Smooth muscle cell (in vitro differentiated cells): ENCODE results near the gene ASTN2. TPM values are rescaled to one million over a fixed set of nuclear protein-coding genes. Genes with fewer than 3 reads are reported as not detected.

Experiments
- DNase-seq: peaks from one replicate; lab custom pipeline; 2025; ENCODE audit not compliant: unreplicated experiment; lab: John Stamatoyannopoulos, UW
- H2AFZ ChIP-seq: fragments of 200-600 bp; sonication (generic); 2 replicates; pipeline ENCODE4 v1.6.0; 2016; ENCODE audit warnings: antibody characterized with exemption, low read depth, mild to moderate bottlenecking
- H3F3A ChIP-seq: fragments of 200-600 bp; sonication (generic); 2 replicates; pipeline ENCODE4 v1.6.0; 2017; ENCODE audit warnings: antibody characterized with exemption, low read depth
- H3K27ac ChIP-seq: fragments of 200-600 bp; sonication (generic); 2 replicates; pipeline ENCODE4 v1.5.1; 2016; ENCODE audit warnings: low read depth, mild to moderate bottlenecking
- H3K27me3 ChIP-seq: fragments of 200-600 bp; sonication (generic); 2 replicates; pipeline ENCODE4 v1.6.1; 2016; ENCODE audit warnings: low read depth, mild to moderate bottlenecking
- H3K36me3 ChIP-seq: fragments of 200-600 bp; sonication (generic); 2 replicates; pipeline ENCODE4 v1.5.1; 2016; ENCODE audit warnings: low read depth
- H3K4me1 ChIP-seq: fragments of 200-600 bp; sonication (generic); 2 replicates; pipeline ENCODE4 v1.5.1; 2016; ENCODE audit warnings: low read depth
- H3K4me2 ChIP-seq: fragments of 200-600 bp; sonication (generic); 2 replicates; pipeline ENCODE4 v1.6.0; 2016; ENCODE audit warnings: mild to moderate bottlenecking
- H3K4me3 ChIP-seq: fragments of 200-600 bp; sonication (generic); 2 replicates; pipeline ENCODE4 v1.5.1; 2016; ENCODE audit warnings: mild to moderate bottlenecking
- H3K79me2 ChIP-seq: fragments of 200-600 bp; sonication (generic); 2 replicates; pipeline ENCODE4 v1.6.0; 2016; ENCODE audit warnings: low read depth, mild to moderate bottlenecking
- H3K9ac ChIP-seq: fragments of 200-600 bp; sonication (generic); 2 replicates; pipeline ENCODE4 v1.6.0; 2016; ENCODE audit warnings: low read depth
- H3K9me3 ChIP-seq: fragments of 200-600 bp; sonication (generic); replicated peaks from 2 replicates; pipeline ENCODE4 v1.5.1; 2016; ENCODE audit warnings: low read depth
- H4K20me1 ChIP-seq: fragments of 200-600 bp; sonication (generic); 2 replicates; pipeline ENCODE4 v1.6.0; 2016; ENCODE audit warnings: low read depth
- WGBS: methylation state at CpG from one replicate; pipeline ENCODE4 v1.1.7; 2016; ENCODE audit warnings: low lambda C conversion rate; 5-methylcytosine and 5-hydroxymethylcytosine counted together
- polyA plus RNA-seq: library from polyadenylated mRNA; unstranded; fragments of >200 nt; fragmentation: Nextera tagmentation; extraction: Ambion mirVana; gene quantifications from 2 replicates; pipeline ENCODE4 v1.2.1, GENCODE V29; 2016
- total RNA-seq: library from RNA; depleted of rRNA; stranded (reverse); fragments of >200 nt; gene quantifications from 2 replicates; pipeline ENCODE4 v1.2.3, GENCODE V29; 2014
- TF ChIP-seq, protein P1 (sequence below): fragments of 200-600 bp; sonication (generic); IDR thresholded peaks from 2 replicates; pipeline ENCODE4 v1.5.1; 2017; ENCODE audit warnings: borderline replicate concordance, mild to moderate bottlenecking, antibody characterized with exemption; ENCODE audit not compliant: insufficient read depth, poor library complexity, severe bottlenecking

The ASTN2 gene
- total and polyA plus RNA-seq, 2 experiments from 2014 or later, result 6.5 to 6.7 TPM

- Histone ChIP-seq H2AFZ (no peak overlapping the region), H3K27me3 (no peaks in the 10 kb centered on the region), H3K4me2 (no peak overlapping the region), H4K20me1 (no peaks in the 10 kb centered on the region), H3K9me3 (no peaks in the 10 kb centered on the region), H3K4me1 (no peaks in the 10 kb centered on the region), H3K4me3 (no peak overlapping the region), H3K36me3 (no peaks in the 10 kb centered on the region), H3K79me2 (no peaks in the 10 kb centered on the region), H3K9ac (no peak overlapping the region), H3K27ac (no peak overlapping the region), H3F3A (peaks cover 19% of the 10 kb centered on the region)
- 45% methylated on average over 4 of the region's 4 CpGs for WGBS
- no peak for DNase-seq
- TF ChIP-seq, protein P1, sequence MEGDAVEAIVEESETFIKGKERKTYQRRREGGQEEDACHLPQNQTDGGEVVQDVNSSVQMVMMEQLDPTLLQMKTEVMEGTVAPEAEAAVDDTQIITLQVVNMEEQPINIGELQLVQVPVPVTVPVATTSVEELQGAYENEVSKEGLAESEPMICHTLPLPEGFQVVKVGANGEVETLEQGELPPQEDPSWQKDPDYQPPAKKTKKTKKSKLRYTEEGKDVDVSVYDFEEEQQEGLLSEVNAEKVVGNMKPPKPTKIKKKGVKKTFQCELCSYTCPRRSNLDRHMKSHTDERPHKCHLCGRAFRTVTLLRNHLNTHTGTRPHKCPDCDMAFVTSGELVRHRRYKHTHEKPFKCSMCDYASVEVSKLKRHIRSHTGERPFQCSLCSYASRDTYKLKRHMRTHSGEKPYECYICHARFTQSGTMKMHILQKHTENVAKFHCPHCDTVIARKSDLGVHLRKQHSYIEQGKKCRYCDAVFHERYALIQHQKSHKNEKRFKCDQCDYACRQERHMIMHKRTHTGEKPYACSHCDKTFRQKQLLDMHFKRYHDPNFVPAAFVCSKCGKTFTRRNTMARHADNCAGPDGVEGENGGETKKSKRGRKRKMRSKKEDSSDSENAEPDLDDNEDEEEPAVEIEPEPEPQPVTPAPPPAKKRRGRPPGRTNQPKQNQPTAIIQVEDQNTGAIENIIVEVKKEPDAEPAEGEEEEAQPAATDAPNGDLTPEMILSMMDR, result no peak
Observed at GRCh38 chr9:116435706-116436105, 979.2 kb downstream of the ASTN2 start.

GRCh38 chr9:116434314-116434713 lies 980.5 kb downstream of the ASTN2 start:
- no peak overlapping the region for H3K4me3 ChIP-seq
- H3K4me2 ChIP-seq, result no peak overlapping the region
- H3K27ac ChIP-seq, result no peak overlapping the region
- H4K20me1 ChIP-seq, result no peaks in the 10 kb centered on the region
- H3K4me1 ChIP-seq, result no peaks in the 10 kb centered on the region
- 85% methylated on average over 4 of the region's 4 CpGs for WGBS
- H2AFZ ChIP-seq, result no peak overlapping the region
- H3K9me3 ChIP-seq, result no peaks in the 10 kb centered on the region
- TF ChIP-seq, protein P1, result no peak
- DNase-seq, result no peak
- H3K36me3 ChIP-seq, result no peaks in the 10 kb centered on the region
- no peak overlapping the region for H3K9ac ChIP-seq
- H3K27me3 ChIP-seq, result no peaks in the 10 kb centered on the region
- H3K79me2 ChIP-seq, result no peaks in the 10 kb centered on the region
- H3F3A ChIP-seq, result peaks cover 14% of the 10 kb centered on the region

DNA sequence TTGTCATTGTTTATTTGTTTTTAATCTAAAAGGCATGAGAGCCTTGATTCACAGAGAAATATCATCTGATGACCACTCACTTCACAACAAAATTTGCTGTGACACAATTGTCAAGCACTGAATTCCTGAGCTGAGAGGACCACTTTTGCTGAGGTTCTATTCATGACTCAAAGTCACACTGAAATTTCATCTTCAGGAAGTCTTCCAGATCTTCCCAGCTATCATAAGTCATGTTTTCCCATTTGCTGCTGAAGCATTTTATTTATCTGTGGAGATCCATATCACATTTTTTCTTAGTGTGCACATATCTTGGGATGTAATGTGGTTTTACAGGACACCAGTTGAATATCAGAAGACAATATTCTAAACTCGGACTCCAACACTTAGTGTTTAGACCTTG lies 982.8 kb downstream of the ASTN2 start:
- Histone ChIP-seq H3K79me2 (no peaks in the 10 kb centered on the region), H3K4me2 (no peak overlapping the region), H2AFZ (no peak overlapping the region), H3K4me1 (no peaks in the 10 kb centered on the region), H3K4me3 (no peak overlapping the region), H3K9me3 (no peaks in the 10 kb centered on the region), H3K36me3 (no peaks in the 10 kb centered on the region), H3F3A (peaks cover 5% of the 10 kb centered on the region), H3K9ac (no peak overlapping the region), H3K27me3 (no peaks in the 10 kb centered on the region), H4K20me1 (no peaks in the 10 kb centered on the region), H3K27ac (no peak overlapping the region)
- WGBS, result 65% methylated on average over 1 of the region's 1 CpG
- DNase-seq, result no peak
- TF ChIP-seq, protein P1, result no peak

GRCh38 chr9:116430849-116431248 lies 984.0 kb downstream of the ASTN2 start:
- no peak overlapping the region for H3K27ac ChIP-seq
- no peaks in the 10 kb centered on the region for H3K36me3 ChIP-seq
- H3K79me2 ChIP-seq, result no peaks in the 10 kb centered on the region
- H3K4me3 ChIP-seq, result no peak overlapping the region
- no peaks in the 10 kb centered on the region for H3K4me1 ChIP-seq
- TF ChIP-seq, protein P1, result no peak
- whole genome bisulfite sequencing, result 90% methylated on average over 3 of the region's 3 CpGs
- no peaks in the 10 kb centered on the region for H3K27me3 ChIP-seq
- no peak overlapping the region for H3K9ac ChIP-seq
- no peaks in the 10 kb centered on the region for H3F3A ChIP-seq
- no peak for DNase-seq
- H4K20me1 ChIP-seq, result no peaks in the 10 kb centered on the region
- H2AFZ ChIP-seq, result no peak overlapping the region
- no peak overlapping the region for H3K4me2 ChIP-seq
- no peaks in the 10 kb centered on the region for H3K9me3 ChIP-seq
